NCI-H1694 (cell line): ENCODE results near the gene STYXL1.

Experiments
- DNase-seq: peaks from one replicate; lab custom pipeline; 2025; lab: John Stamatoyannopoulos, UW

STYXL1 gene

DNA sequence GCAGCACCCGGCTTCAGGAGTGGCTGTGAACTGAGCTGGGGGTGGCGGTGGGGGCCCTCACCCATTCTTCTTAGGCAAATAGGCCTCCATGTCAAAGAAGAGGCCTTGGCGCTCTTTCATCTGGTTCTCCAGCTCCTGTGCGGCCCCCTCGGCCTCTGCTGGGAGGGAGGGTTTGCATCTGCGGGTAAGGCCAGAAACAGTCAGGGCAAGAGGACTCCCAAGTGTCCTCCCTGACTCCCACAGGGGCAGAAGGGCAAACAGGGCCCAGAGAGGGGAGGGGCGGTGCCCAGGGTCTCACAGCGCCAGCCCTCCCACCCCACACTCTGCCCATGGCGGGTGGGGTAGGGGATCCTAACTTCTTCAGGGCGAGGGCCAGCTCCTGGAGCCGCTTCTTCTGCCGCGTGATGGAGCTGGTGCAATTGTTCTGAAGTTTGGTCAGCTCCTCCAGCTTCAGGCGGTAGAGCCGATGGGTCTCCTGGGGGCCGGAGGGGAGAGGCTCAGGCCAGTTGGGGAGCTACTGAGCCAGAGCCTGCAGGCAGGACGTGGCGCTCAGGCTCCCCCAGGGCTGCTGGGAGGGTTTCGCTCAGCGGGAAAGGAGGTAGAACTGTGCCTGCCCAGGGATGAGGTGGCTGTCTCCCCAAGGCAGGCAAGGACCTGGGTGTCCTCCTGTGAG, 55.6 kb downstream of the STYXL1 start:
- DNase-seq, result no peak

GRCh38 chr7:75991531-75992082, 56.2 kb downstream of the STYXL1 start:
- DNase-seq, result no peak

DNA sequence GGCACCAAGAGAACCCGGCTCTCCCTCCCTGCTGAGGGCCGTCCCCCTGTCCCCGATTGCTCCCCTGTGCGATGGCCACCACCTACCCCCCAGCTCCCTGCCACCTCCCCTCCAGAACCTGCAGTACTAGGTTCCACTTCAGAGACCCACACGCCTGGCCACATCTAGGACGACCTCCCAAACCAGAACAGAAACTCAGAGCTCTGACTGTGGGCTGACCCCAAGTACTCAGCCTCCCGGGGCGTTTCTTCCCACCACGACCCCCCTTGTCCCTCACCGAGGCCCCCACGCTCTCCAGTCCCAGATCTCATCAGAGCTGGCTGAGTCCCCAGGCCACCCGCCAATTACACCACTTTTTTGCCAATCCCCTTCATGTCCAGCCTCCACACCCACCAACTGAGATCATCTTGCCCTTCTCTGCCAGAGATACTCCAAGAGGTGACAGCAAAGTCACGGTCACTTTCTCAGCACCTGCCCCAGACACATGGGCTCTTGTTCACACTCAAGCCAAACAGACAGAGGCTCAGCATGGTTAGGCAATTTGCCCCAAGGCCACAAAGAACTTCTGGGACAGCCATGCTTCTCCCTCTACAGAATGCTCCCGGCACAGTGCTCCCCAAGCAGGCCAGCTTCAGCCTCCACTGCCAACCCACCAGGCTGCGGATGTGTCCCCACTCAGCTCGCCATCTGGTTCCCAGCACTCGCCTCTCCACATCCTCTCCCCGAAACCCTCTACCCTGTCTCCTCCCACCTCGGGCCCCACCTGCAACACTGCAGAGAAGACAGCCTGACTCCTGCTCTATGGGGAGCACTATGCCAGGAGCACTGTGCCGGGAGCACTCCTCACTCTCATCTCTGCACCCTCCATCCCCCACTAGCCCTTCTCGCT, 58.1 kb downstream of the STYXL1 start:
- no peak for DNase-seq

GRCh38 chr7:75988568-75989499, 59.0 kb downstream of the STYXL1 start:
- no peak for DNase-seq

DNA sequence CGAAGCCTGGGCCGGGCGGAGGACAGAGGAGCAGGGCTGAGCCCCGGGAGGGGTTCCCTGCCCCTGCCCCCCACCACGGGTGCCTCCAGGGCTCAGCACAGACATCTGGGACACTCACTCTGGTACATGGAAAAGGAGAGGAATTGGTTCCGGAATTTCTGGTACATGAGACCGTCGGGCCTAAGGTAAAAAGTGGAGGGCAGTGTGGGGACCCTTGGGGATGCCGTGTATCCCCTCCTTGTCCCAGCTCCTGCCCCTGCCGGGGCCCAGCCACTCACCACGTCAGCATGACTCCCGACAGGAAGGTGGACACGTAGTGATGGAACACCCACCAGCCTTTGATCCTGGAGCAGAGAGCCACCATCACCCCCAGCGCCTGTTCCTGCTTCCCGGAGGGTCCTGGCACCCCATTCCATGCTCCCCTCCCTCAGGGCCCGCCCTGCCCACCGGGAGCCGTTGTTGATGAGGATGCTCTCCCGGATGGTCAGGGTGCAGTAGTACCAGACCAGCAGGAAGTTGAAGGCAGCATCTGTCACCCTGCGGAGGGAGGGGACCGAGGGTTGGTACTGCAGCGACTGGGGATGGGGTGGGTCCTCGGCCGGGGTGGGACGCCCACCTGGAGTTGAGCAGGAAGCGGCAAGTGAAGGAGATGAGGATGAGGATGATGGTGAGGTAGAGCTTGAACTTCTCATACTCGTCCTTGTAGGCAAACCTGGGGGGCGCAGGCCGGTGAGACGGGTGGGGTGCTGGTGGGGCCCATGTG, 59.8 kb downstream of the STYXL1 start:
- no peak for DNase-seq

DNA sequence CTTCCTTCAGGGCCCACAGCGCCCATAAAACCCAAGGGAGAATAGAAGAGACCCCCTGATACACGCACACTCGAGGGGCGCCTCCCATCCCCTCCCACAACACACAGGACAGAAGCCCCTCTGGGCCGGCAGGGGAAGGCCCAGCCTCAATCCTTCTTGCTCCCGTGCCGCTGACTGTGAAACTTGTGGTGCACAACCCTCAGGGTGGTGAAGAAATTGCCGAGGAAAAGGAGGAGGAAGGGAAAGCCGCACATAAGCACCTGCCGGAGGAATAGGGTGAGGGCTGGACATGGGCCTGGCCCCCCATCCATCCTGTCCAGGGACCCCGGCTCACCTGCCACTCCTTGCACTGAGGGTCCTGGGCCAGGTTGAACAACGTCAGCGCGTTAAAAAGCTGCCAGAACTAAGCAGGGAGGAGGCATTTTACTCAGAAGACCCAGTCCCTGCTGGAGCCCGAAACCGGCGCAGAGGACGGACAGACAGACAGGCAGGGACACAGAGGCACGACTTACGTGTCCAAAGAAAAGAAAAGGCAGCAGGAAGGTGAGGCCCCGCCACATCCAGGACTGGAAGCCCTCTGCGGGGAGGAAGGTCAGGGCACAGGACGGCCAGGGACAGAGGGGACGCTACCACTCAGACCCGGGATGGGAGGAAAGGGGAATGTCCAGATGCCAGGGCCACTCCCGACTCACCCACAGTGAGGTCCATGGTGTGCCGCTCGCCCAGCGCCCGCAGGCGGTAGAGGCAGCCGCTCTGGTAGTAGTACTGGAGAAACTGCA, 60.6 kb downstream of the STYXL1 start:
- no peak for DNase-seq

DNA sequence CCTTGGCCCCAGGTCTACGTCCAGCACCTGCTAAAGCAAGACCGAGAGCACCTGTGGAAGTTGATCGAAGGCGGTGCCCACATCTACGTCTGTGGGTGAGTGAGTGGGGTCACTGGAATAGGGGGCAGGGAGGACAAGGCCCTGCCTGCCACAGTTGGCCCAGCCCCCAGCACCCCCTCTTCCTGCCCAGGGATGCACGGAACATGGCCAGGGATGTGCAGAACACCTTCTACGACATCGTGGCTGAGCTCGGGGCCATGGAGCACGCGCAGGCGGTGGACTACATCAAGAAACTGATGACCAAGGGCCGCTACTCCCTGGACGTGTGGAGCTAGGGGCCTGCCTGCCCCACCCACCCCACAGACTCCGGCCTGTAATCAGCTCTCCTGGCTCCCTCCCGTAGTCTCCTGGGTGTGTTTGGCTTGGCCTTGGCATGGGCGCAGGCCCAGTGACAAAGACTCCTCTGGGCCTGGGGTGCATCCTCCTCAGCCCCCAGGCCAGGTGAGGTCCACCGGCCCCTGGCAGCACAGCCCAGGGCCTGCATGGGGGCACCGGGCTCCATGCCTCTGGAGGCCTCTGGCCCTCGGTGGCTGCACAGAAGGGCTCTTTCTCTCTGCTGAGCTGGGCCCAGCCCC, 61.5 kb downstream of the STYXL1 start:
- no peak for DNase-seq

GRCh38 chr7:75985518-75986146, 62.2 kb downstream of the STYXL1 start:
- DNase-seq, result no peak

GRCh38 chr7:75985009-75985517, 62.7 kb downstream of the STYXL1 start:
- DNase-seq, result no peak

GRCh38 chr7:75984130-75985008, 63.4 kb downstream of the STYXL1 start:
- no peak for DNase-seq

DNA sequence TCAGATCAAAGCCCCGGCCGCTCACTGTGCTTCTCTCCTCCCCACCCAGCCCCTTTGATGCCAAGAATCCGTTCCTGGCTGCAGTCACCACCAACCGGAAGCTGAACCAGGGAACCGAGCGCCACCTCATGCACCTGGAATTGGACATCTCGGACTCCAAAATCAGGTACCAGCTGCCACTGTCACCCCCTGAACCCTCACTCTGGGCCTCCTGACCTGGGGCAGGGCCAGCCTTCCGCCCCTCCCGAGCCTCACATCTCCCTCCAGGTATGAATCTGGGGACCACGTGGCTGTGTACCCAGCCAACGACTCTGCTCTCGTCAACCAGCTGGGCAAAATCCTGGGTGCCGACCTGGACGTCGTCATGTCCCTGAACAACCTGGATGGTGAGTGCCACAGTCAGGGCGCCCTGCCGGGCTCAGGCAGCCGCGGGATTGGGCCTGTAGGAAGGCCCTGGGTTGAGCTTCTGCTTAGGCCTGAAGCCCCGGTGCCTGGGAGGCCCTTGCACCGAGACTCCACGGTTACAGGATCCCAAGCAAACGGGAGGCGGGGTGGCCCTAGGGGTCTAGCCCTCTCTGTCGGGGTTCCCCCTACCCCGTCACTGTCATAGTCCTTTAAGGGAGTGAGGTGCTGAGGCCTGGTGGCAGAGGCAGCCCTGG, 64.2 kb downstream of the STYXL1 start:
- no peak for DNase-seq

DNA sequence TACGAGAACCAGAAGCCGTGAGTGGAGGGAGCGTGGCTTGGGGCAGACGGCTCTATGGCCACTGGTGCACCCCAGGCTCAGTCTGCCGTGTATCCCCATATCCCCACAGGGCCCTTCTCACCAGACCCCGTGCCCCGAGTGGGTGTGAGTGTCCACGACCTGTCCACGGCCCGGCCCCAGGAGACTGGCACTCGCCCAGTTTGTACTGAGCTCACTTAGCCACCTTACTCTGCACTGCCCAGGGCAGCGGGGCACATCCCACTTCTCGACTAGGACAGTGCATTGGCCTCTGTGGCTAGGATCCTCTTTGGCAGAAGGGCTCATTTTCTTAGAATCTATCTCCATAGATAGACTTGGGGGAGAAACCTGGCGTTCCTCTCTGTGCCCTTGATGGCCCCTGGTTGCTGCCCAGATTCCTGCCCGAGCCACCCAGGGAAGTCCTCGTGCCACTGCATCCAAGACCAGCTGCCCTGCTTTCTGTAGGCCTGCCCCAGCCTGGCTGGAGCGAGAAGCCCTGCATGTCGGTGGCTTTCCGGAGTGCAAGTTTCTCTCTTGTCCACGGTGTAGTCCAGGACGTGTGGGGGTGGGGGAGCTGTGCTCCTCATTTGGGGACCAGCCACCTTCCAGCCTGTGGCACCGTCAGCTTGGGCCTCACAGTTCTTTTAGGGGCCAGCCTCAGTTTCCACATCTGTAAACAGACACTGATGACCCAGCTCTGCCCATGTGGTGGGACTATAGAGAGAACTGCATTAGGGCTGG, 65.3 kb downstream of the STYXL1 start:
- no peak for DNase-seq

DNA sequence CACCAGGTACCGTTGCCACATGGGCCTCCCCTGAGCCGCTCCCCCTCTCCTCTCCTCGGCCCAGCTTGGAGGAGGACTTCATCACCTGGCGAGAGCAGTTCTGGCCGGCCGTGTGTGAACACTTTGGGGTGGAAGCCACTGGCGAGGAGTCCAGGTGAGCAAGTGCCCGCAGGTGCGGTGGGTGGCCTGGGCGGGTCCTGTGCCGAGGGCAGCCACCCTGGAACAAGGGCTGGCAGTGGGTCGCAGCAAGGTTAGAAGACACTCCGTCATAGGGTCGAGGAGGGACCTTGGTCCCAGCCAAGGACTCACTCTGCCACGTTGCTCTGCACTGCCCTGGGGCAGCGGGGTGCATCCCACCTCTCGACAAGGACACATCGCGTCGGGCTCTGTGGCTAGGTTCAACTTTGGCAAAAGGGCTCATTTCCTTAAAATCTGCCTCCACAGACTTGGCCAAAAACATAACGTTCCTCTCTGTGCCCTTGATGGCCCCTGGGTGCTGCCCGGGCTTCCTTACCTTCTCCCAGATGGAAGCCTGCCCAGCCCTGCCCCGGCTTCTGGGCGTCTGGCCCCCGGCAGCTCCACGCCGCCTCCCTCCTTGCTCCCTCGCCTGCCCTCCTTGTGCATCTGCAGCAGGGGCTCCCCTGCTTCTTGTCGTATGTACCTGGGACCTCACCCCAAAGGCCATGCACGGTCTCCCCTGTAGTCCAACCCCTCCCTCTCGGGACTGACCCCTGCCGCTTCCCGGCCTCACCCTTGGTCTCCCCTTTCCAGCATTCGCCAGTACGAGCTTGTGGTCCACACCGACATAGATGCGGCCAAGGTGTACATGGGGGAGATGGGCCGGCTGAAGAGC, 66.1 kb downstream of the STYXL1 start:
- DNase-seq, result no peak

- no peak for DNase-seq
Measured at GRCh38 chr7:75981203-75981452, 66.7 kb downstream of the STYXL1 start.

DNA sequence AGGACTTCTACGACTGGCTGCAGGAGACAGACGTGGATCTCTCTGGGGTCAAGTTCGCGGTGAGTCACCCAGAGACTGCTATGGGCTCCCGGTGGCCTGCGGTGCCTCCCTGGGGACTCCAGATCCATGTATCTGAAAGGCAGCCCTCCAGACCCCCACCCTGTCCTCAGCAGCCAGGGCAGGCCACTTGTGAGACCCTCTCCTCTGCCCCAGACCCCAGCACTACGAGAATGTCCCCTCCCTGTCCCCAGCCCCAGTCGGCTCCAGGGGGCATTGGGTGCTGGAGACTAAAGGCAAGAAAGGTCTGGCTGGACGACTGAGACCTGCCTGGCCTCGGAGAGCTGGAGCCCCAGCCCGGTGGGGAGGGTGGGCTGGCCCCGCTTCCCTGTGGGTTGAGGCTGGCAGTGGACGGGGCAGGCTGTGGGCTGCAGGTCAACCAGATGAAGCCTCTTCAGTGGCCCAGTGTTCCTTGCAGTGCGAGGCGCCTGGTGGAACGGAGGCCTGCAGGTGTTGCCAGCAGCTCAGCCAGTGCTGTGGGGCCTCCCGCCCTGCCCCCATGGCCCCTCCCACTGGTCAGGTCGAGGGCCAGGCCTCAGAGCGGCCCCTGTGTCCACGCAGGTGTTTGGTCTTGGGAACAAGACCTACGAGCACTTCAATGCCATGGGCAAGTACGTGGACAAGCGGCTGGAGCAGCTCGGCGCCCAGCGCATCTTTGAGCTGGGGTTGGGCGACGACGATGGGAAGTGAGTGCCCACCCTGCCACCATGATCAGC, 67.2 kb downstream of the STYXL1 start:
- DNase-seq, result no peak
